Measurements from ENCODE around the gene PFKM. TPM values are rescaled to one million over a fixed set of nuclear protein-coding genes. Genes with fewer than 3 reads are reported as not detected.
"Not testable (repeated sequence)": the region's sequence is repeated elsewhere in the genome, so short reads cannot be mapped to it uniquely, and the experiment has no call there.

PFKM gene
- total RNA-seq, 2 donors from 2014 or later: 29.1 to 35.9 TPM

DNA sequence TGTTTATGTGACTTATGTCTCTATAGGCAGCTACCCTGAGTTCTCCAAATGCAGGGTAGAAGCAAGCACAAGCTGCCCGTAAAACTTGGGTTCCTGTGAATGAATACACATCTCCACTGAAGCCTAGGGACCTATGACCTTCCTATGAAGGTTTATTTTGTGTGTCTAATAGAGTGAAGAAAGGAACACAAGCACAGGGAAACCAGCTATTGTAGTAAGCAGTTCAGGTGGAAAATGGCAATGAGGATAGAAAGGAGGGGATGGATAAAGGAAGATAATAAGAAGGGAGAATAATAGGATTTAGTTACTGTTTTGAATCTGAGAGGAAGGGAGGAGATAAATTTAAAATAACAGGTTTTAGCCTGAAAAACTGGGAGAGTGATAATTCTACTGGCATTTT is 2.4 kb downstream of the PFKM start:
- no peak overlapping the region for H3K4me3 Mint-ChIP-seq
- peaks cover 1 to 2% of the 10 kb centered on the region in 2 donors for H3K36me3 Mint-ChIP-seq (ENCODE audit: insufficient read depth in 2 of 2)
- no peak overlapping the region for H3K27ac Mint-ChIP-seq
- no peak for DNase-seq
- no peaks in the 10 kb centered on the region for H3K9me3 Mint-ChIP-seq
- no peak for ATAC-seq (replicated peaks in 1 of 2)
- H3K4me1 Mint-ChIP-seq (ENCODE audit: low read depth): peaks cover 26% of the 10 kb centered on the region
- peaks cover 6% of the 10 kb centered on the region for H3K27me3 Mint-ChIP-seq (ENCODE audit: low read depth)

DNA sequence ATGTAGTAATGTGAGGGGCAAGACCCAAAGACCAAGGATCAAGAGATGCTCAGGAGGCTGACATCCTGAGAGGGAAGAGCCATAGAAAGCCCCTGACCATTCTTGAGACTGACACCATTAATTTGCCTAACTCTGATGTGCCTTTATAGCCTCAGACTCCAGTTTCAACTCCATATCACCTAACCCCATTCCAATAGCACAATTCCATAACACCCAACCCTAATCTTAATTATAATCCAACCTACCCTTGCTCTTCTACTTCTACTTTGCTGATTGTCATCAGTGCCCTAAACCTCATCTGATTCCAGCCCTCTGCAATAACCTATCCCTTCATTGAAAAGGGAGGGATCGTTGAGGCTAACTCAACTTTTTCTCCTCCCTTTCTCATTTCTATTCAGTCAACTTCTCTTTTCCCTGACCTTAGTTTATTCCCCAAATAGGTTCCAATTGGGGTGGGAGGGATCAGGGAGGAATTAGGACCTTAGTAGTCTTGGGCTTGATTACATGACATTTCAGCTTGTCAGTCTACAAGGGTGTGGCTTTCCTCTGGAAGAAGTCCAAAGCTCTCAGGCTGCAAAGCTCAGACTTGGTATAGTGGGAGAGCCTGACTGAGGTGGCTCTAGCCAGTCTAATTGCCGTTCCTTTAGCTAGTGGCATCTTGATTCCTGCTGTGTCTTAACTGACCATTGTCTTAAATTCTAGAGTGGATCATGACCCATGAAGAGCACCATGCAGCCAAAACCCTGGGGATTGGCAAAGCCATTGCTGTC is 3.1 kb downstream of the PFKM start:
- H3K4me1 Mint-ChIP-seq (ENCODE audit: low read depth): peaks cover 26% of the 10 kb centered on the region

GRCh38 chr12:48123169-48123568 is 4.0 kb downstream of the PFKM start:
- Mint-ChIP-seq H3K4me3 (no peak overlapping the region), H3K27ac (no peak overlapping the region), H3K4me1 (ENCODE audit: low read depth) (peaks cover 26% of the 10 kb centered on the region), H3K9me3 (no peaks in the 10 kb centered on the region), H3K27me3 (ENCODE audit: low read depth) (no peaks in the 10 kb centered on the region), H3K36me3 (ENCODE audit: insufficient read depth in 2 of 2) (peaks cover 1 to 6% of the 10 kb centered on the region in 2 donors)
- ATAC-seq (replicated peaks in 1 of 2): no peak
- no peak for DNase-seq

More for the DNA sequence above, 3.1 kb downstream of the PFKM start:
- Mint-ChIP-seq H3K4me3 (no peak overlapping the region), H3K27ac (no peak overlapping the region), H3K36me3 (ENCODE audit: insufficient read depth in 2 of 2) (peaks cover 1 to 2% of the 10 kb centered on the region in 2 donors), H3K27me3 (ENCODE audit: low read depth) (no peaks in the 10 kb centered on the region), H3K9me3 (no peaks in the 10 kb centered on the region)
- no peak for DNase-seq
- ATAC-seq (replicated peaks in 1 of 2): no peak

GRCh38 chr12:48125542-48125941 is 6.4 kb downstream of the PFKM start:
- not testable (repeated sequence) for DNase-seq; H3K27me3 Mint-ChIP-seq (ENCODE audit: low read depth); H3K9me3 Mint-ChIP-seq; H3K4me3 Mint-ChIP-seq; H3K36me3 Mint-ChIP-seq (ENCODE audit: insufficient read depth in 2 of 2); H3K4me1 Mint-ChIP-seq (ENCODE audit: low read depth); ATAC-seq (replicated peaks in 1 of 2); H3K27ac Mint-ChIP-seq

GRCh38 chr12:48125985-48126384 is 6.8 kb downstream of the PFKM start:
- no peak for DNase-seq
- no peak overlapping the region for H3K27ac Mint-ChIP-seq
- H3K9me3 Mint-ChIP-seq: no peaks in the 10 kb centered on the region
- ATAC-seq (replicated peaks in 1 of 2): no peak
- H3K27me3 Mint-ChIP-seq (ENCODE audit: low read depth): no peaks in the 10 kb centered on the region
- peaks cover 1 to 6% of the 10 kb centered on the region in 2 donors for H3K36me3 Mint-ChIP-seq (ENCODE audit: insufficient read depth in 2 of 2)
- no peak overlapping the region for H3K4me3 Mint-ChIP-seq
- H3K4me1 Mint-ChIP-seq (ENCODE audit: low read depth): peaks cover 4% of the 10 kb centered on the region

- ATAC-seq (replicated peaks in 1 of 2) (no peak), DNase-seq (no peak)
- Mint-ChIP-seq H3K36me3 (ENCODE audit: insufficient read depth in 2 of 2) (peaks cover 1 to 7% of the 10 kb centered on the region in 2 donors), H3K9me3 (no peaks in the 10 kb centered on the region), H3K27ac (no peak overlapping the region), H3K27me3 (ENCODE audit: low read depth) (no peaks in the 10 kb centered on the region), H3K4me3 (no peak overlapping the region), H3K4me1 (ENCODE audit: low read depth) (no peaks in the 10 kb centered on the region)
These were observed 7.9 kb downstream of the PFKM start for GRCh38 chr12:48126953-48127630.

- no peaks in the 10 kb centered on the region for H3K27me3 Mint-ChIP-seq (ENCODE audit: low read depth)
- no peak for ATAC-seq (replicated peaks in 1 of 2)
- peaks cover 1 to 10% of the 10 kb centered on the region in 2 donors for H3K36me3 Mint-ChIP-seq (ENCODE audit: insufficient read depth in 2 of 2)
- no peaks in the 10 kb centered on the region for H3K9me3 Mint-ChIP-seq
- H3K27ac Mint-ChIP-seq: no peak overlapping the region
- no peaks in the 10 kb centered on the region for H3K4me1 Mint-ChIP-seq (ENCODE audit: low read depth)
- DNase-seq: no peak
- no peak overlapping the region for H3K4me3 Mint-ChIP-seq
These were observed 9.6 kb downstream of the PFKM start for GRCh38 chr12:48128800-48129199.

DNA sequence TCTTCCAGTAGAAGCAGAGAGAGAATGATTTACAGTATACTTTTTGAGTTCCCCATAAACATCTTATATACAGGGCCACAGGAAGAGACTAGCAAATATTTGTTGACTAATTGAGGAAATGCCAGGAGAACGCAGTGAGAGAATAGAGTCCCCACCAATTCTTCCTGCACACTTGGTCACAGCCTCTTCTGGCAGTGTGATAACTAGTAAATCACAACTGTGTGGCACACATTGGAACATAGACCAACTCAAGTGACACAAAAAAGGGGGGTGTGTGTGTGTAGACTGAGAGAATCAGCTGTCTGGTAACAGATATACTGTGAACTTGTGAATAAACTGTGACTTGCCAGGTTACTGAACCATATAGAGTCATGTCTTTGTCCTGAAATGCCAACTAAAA is 10.2 kb downstream of the PFKM start:
- H3K36me3 Mint-ChIP-seq (ENCODE audit: insufficient read depth in 2 of 2): peaks cover 1 to 10% of the 10 kb centered on the region in 2 donors
- H3K4me1 Mint-ChIP-seq (ENCODE audit: low read depth): no peaks in the 10 kb centered on the region

GRCh38 chr12:48131517-48131916 is 12.4 kb downstream of the PFKM start:
- H3K4me3 Mint-ChIP-seq: no peak overlapping the region

More for the DNA sequence above, 10.2 kb downstream of the PFKM start:
- DNase-seq (no peak), ATAC-seq (replicated peaks in 1 of 2) (no peak)
- no peaks in the 10 kb centered on the region for H3K9me3 Mint-ChIP-seq
- no peak overlapping the region for H3K4me3 Mint-ChIP-seq
- H3K27ac Mint-ChIP-seq: peak overlapping the region; percentile 9
- no peaks in the 10 kb centered on the region for H3K27me3 Mint-ChIP-seq (ENCODE audit: low read depth)

DNA sequence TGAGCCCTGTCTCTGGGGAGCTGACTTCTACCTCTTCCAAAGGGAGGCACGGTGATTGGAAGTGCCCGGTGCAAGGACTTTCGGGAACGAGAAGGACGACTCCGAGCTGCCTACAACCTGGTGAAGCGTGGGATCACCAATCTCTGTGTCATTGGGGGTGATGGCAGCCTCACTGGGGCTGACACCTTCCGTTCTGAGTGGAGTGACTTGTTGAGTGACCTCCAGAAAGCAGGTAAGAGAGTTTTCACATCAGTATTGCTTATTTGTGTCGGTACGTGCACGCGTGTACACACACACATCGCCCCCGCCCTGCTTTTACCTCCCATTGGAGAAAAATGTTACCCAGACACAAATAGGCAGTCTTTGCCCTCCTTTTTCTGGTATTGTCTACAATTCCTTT is 13.7 kb downstream of the PFKM start:
- Mint-ChIP-seq H3K27me3 (ENCODE audit: low read depth) (no peaks in the 10 kb centered on the region), H3K9me3 (no peaks in the 10 kb centered on the region), H3K4me1 (ENCODE audit: low read depth) (no peaks in the 10 kb centered on the region), H3K4me3 (no peak overlapping the region), H3K36me3 (ENCODE audit: insufficient read depth in 2 of 2) (peaks cover 0 to 13% of the 10 kb centered on the region in 2 donors), H3K27ac (no peak overlapping the region)
- DNase-seq (no peak), ATAC-seq (replicated peaks in 1 of 2) (no peak)

More at GRCh38 chr12:48131517-48131916, 12.4 kb downstream of the PFKM start:
- Mint-ChIP-seq H3K27ac (no peak overlapping the region), H3K9me3 (no peaks in the 10 kb centered on the region), H3K27me3 (ENCODE audit: low read depth) (no peaks in the 10 kb centered on the region), H3K36me3 (ENCODE audit: insufficient read depth in 2 of 2) (peaks cover 0 to 15% of the 10 kb centered on the region in 2 donors), H3K4me1 (ENCODE audit: low read depth) (no peaks in the 10 kb centered on the region)
- ATAC-seq (replicated peaks in 1 of 2) (no peak), DNase-seq (no peak)

DNA sequence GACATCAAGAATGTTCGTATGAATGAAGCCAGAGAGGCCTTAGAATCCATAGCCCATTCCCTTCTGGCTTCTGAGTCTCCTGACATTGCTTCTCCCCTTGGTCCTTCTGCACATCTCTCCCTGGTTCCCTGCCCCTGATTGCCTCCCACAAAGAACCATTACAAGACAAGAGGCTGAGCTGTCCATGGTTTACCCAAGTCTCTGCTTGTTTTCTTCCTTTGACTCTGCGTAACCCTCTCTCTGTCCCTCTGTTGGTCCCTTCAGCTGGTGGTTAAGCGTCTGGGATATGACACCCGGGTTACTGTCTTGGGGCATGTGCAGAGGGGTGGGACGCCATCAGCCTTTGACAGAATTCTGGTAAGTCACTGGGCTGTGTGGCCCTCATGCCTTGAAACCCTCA is 15.9 kb downstream of the PFKM start:
- no peak for ATAC-seq (replicated peaks in 1 of 2)
- Mint-ChIP-seq H3K4me1 (ENCODE audit: low read depth) (no peaks in the 10 kb centered on the region), H3K27me3 (ENCODE audit: low read depth) (no peaks in the 10 kb centered on the region), H3K4me3 (no peak overlapping the region), H3K36me3 (ENCODE audit: insufficient read depth in 2 of 2) (peaks cover 0 to 11% of the 10 kb centered on the region in 2 donors), H3K27ac (no peak overlapping the region), H3K9me3 (no peaks in the 10 kb centered on the region)
- DNase-seq: no peak

DNA sequence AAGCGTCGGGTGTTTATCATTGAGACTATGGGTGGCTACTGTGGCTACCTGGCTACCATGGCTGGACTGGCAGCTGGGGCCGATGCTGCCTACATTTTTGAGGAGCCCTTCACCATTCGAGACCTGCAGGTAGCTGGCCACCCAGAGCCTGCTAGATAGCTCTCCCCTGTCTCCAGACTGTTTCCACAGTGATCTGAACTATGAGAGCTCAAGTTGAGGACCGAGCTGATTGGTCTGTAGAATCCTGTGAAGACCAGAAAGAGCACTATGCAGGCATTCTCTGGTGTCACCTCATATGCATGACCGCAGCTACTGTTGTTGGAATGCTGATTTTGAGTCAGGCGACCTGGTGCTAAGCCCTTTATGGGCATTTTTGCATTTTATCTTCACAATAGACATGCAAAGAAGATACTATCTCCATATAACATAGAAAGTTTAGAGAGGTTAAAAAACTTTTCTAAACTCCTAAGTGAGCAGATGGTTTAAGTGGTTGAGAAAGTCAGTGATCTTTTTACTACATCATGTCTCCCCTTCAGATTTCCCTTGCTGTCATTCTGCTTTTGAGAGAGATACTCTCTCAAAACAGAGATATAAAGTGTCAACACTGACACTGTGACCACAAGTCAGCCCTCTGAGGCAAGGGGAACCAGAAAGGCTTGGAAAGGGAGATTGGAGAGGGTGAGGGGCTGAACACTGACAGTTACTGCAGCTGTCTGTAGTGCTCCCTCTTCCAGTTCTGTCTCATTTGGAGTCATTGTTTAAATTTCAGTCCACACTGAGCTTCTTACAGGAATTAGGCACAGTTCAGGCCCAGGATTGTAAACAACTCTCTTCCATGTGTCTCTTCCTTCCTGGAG is 23.9 kb downstream of the PFKM start:
- Mint-ChIP-seq H3K4me1 (ENCODE audit: low read depth) (no peaks in the 10 kb centered on the region), H3K9me3 (no peaks in the 10 kb centered on the region), H3K36me3 (ENCODE audit: insufficient read depth in 2 of 2) (peaks cover 0 to 15% of the 10 kb centered on the region in 2 donors), H3K27me3 (ENCODE audit: low read depth) (no peaks in the 10 kb centered on the region), H3K4me3 (no peak overlapping the region), H3K27ac (peak overlapping the region; percentile 39)
- ATAC-seq (replicated peaks in 1 of 2) (no peak), DNase-seq (no peak)

GRCh38 chr12:48143898-48144297 is 24.7 kb downstream of the PFKM start:
- ATAC-seq (replicated peaks in 1 of 2) (no peak), DNase-seq (no peak)
- Mint-ChIP-seq H3K4me1 (ENCODE audit: low read depth) (peaks cover under 1% of the 10 kb centered on the region), H3K36me3 (ENCODE audit: insufficient read depth in 2 of 2) (peaks cover 0 to 18% of the 10 kb centered on the region in 2 donors), H3K4me3 (no peak overlapping the region), H3K9me3 (no peaks in the 10 kb centered on the region), H3K27ac (peak overlapping the region; percentile 39), H3K27me3 (ENCODE audit: low read depth) (no peaks in the 10 kb centered on the region)
